Trophoblast cell (in vitro differentiated cells and primary cell): Measurements from ENCODE around the gene CKMT2.

ENCODE experiments used
- DNase-seq, 2 donors: peaks; one replicate each; pipeline ENCODE4 v3.0.0-alpha.2; 2016
- H2AFZ ChIP-seq: 2 replicates; pipeline ENCODE4 v1.6.1; 2013; ENCODE audit warnings: low read length, moderate library complexity, mild to moderate bottlenecking; ENCODE audit not compliant: insufficient read depth, poor library complexity
- H2AK5ac ChIP-seq: 2 replicates; pipeline ENCODE4 v1.6.1; 2013; ENCODE audit warnings: mild to moderate bottlenecking, low read length
- H2BK120ac ChIP-seq: 2 replicates; pipeline ENCODE4 v1.6.1; 2013; ENCODE audit warnings: low read length, mild to moderate bottlenecking, moderate library complexity; ENCODE audit not compliant: insufficient read depth, poor library complexity
- H2BK12ac ChIP-seq: 2 replicates; pipeline ENCODE4 v1.6.1; 2013; ENCODE audit warnings: mild to moderate bottlenecking, low read length, moderate library complexity
- H2BK5ac ChIP-seq: 2 replicates; pipeline ENCODE4 v1.6.1; 2013; ENCODE audit warnings: low read length, low read depth, moderate library complexity, mild to moderate bottlenecking; ENCODE audit not compliant: poor library complexity
- H3K14ac ChIP-seq: 2 replicates; pipeline ENCODE4 v1.6.1; 2013; ENCODE audit warnings: mild to moderate bottlenecking, low read length
- H3K18ac ChIP-seq: 2 replicates; pipeline ENCODE4 v1.6.1; 2013; ENCODE audit warnings: mild to moderate bottlenecking, low read length
- H3K23ac ChIP-seq: 2 replicates; pipeline ENCODE4 v1.6.1; 2013; ENCODE audit warnings: low read length
- H3K27ac ChIP-seq: 2 replicates; pipeline ENCODE4 v1.5.1; 2013; ENCODE audit warnings: low read depth, mild to moderate bottlenecking, inconsistent platforms, low read length, moderate library complexity
- H3K27me3 ChIP-seq: 2 replicates; pipeline ENCODE4 v1.6.1; 2013; ENCODE audit warnings: inconsistent platforms, mild to moderate bottlenecking, low read length, moderate library complexity; ENCODE audit not compliant: insufficient read depth
- H3K36me3 ChIP-seq, 2 experiments: 1 replicate in 1 of 2; 2 replicates in 1 of 2; pipeline ENCODE4 v1.6.1; 2013; ENCODE audit warnings: low read length in 2 of 2, mild to moderate bottlenecking in 2 of 2, moderate library complexity in 1 of 2; ENCODE audit not compliant: insufficient read depth in 2 of 2, control insufficient read depth in 1 of 2
- H3K4ac ChIP-seq: 2 replicates; pipeline ENCODE4 v1.6.1; 2013; ENCODE audit warnings: low read depth, mild to moderate bottlenecking, low read length, moderate library complexity
- H3K4me1 ChIP-seq, 2 experiments: 1 replicate in 1 of 2; 2 replicates in 1 of 2; pipeline ENCODE4 v1.6.1; 2013; ENCODE audit warnings: low read length in 2 of 2, mild to moderate bottlenecking in 2 of 2, moderate library complexity in 1 of 2; ENCODE audit not compliant: insufficient read depth in 2 of 2, control insufficient read depth in 1 of 2
- H3K4me2 ChIP-seq: 2 replicates; pipeline ENCODE4 v1.6.1; 2013; ENCODE audit warnings: inconsistent platforms, mild to moderate bottlenecking, low read length, moderate library complexity
- H3K4me3 ChIP-seq: 2 replicates; pipeline ENCODE4 v1.5.1; 2013; ENCODE audit warnings: mild to moderate bottlenecking, low read depth, low read length, inconsistent platforms
- H3K79me1 ChIP-seq: one replicate; pipeline ENCODE4 v1.6.1; 2013; ENCODE audit warnings: low read length
- H3K79me2 ChIP-seq: 2 replicates; pipeline ENCODE4 v1.6.1; 2013; ENCODE audit warnings: low read length, mild to moderate bottlenecking; ENCODE audit not compliant: control insufficient read depth, insufficient read depth, poor library complexity
- H3K9ac ChIP-seq: 2 replicates; pipeline ENCODE4 v1.6.1; 2013; ENCODE audit warnings: mild to moderate bottlenecking, low read length
- H3K9me3 ChIP-seq: 2 replicates; pipeline ENCODE4 v1.6.1; 2013; ENCODE audit warnings: low read depth, mild to moderate bottlenecking, control low read depth, inconsistent platforms, low read length; ENCODE audit not compliant: insufficient read depth
- H4K12ac ChIP-seq: 2 replicates; pipeline ENCODE4 v1.6.1; 2013; ENCODE audit warnings: low read depth, mild to moderate bottlenecking, low read length, moderate library complexity
- H4K8ac ChIP-seq: 2 replicates; pipeline ENCODE4 v1.6.1; 2013; ENCODE audit warnings: low read depth, mild to moderate bottlenecking, low read length, moderate library complexity
- H4K91ac ChIP-seq: one replicate; pipeline ENCODE4 v1.6.1; 2013; ENCODE audit warnings: low read depth, mild to moderate bottlenecking, low read length, moderate library complexity
- WGBS: extraction: QIAGEN DNeasy Blood & Tissue Kit; methylation state at CpG from one replicate; pipeline ENCODE4 v1.1.7; 2013; ENCODE audit warnings: missing lambda C conversion rate; ENCODE audit not compliant: insufficient read length, insufficient coverage; ENCODE audit errors: extremely low coverage; 5-methylcytosine and 5-hydroxymethylcytosine counted together

Gene CKMT2

DNA sequence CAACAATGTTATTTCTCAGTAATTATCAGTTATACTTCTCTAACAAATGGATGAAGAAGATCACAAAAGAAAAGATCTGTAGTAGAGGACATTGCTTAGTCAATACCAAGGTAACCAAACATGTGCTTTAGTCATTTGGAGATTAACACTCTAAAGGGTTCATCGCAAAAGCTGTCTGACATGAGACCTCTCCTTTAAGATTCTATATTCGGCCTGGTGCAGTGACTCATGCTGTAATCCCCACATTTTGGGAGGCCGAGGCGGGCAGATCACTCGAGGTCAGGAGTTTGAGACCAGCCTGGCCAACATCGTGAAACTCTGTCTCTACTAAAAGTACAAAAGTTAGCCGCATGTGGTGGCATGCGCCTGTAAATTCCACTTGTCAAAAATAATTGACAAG, 18.3 kb upstream of the CKMT2 start:
- Histone ChIP-seq H3K36me3 (peaks cover 36 to 48% of the 10 kb centered on the region in 2 experiments), H3K18ac (no peak overlapping the region), H3K23ac (no peak overlapping the region), H3K27me3 (no peaks in the 10 kb centered on the region), H3K9ac (no peak overlapping the region), H2BK12ac (no peak overlapping the region), H3K4me1 (peaks cover 4 to 7% of the 10 kb centered on the region in 2 experiments), H4K12ac (no peak overlapping the region), H3K27ac (no peak overlapping the region), H4K8ac (no peak overlapping the region), H2AFZ (no peak overlapping the region), H3K4ac (no peak overlapping the region), H3K4me2 (no peak overlapping the region), H3K4me3 (no peak overlapping the region), H3K79me1 (no peaks in the 10 kb centered on the region), H2BK120ac (no peak overlapping the region), H3K9me3 (no peaks in the 10 kb centered on the region), H3K79me2 (no peaks in the 10 kb centered on the region), H4K91ac (no peak overlapping the region), H3K14ac (no peak overlapping the region), H2BK5ac (no peak overlapping the region), H2AK5ac (no peak overlapping the region)
- no peak for DNase-seq
- no CpG with 5 or more reads among the region's 8 CpGs for WGBS

DNA sequence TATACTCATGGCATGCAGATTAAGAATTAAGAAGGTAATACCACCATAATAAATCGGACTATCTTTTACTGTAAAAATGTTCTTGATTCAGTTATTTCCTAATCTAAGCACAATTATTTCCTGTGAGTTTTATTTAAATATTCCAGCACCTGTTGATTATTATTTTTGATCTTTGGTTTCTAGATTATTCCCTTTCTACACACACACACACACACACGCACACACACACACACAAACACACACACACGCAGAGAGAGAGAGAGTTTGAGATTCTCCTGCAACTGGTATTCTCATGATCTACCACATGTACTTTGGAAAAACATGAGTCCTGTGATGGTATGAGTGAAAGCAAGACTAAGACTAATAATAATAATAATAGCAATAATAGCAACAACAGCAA, 17.0 kb upstream of the CKMT2 start:
- Histone ChIP-seq H3K4ac (no peak overlapping the region), H3K9ac (no peak overlapping the region), H3K4me2 (no peak overlapping the region), H3K14ac (no peak overlapping the region), H2BK12ac (no peak overlapping the region), H2AK5ac (no peak overlapping the region), H3K36me3 (peaks cover 28 to 42% of the 10 kb centered on the region in 2 experiments), H2AFZ (no peak overlapping the region), H3K4me3 (no peak overlapping the region), H4K91ac (no peak overlapping the region), H3K27me3 (no peaks in the 10 kb centered on the region), H3K79me2 (no peaks in the 10 kb centered on the region), H3K4me1 (peaks cover 4 to 7% of the 10 kb centered on the region in 2 experiments), H2BK120ac (no peak overlapping the region), H3K79me1 (no peaks in the 10 kb centered on the region), H4K12ac (no peak overlapping the region), H2BK5ac (no peak overlapping the region), H4K8ac (no peak overlapping the region), H3K18ac (no peak overlapping the region), H3K27ac (no peak overlapping the region), H3K23ac (no peak overlapping the region), H3K9me3 (no peaks in the 10 kb centered on the region)
- no CpG with 5 or more reads among the region's 3 CpGs for WGBS
- DNase-seq, result no peak

DNA sequence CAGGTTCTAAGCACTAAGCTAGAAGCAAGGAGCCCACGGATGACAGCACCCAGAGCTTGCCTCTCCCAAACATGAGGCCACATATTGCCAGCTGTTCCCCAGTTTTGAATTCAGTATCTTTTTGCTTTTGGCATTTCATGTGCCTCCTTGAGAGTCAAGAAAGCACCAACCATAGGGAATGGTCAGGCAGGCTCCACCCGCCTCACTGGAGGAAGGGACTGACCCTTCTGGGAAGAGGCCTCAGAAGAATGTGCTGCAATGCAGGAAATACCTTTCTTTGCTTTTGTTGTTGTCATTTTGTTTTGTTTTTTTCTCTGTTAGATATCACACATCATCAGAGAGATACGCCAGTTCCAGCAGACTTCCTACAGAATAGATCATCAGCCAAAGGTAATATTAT, 13.7 kb upstream of the CKMT2 start:
- Histone ChIP-seq H3K9me3 (no peaks in the 10 kb centered on the region), H2AFZ (no peak overlapping the region), H3K36me3 (peaks cover 24 to 31% of the 10 kb centered on the region in 2 experiments)

DNA sequence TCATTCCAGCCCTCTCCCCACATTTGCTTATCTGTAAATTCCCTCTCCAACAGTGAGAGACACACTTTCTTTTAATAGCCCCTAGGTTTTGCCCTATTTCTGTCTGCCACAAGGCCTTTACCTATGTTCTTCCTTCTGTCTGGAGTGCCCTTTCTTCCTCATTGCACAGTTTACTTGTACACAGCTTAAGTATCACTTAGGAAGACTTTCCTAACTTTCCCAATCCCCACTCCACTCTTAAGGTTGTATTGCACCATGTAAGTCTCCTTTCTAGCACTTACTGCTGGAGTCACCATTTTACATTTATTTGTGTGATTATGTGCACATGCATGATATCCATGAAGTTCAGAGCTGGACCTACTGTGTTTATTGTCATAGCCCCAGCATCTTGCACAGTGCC, 10.8 kb upstream of the CKMT2 start:
- H4K8ac ChIP-seq, result no peak overlapping the region
- H3K18ac ChIP-seq, result no peak overlapping the region
- H3K4me1 ChIP-seq, result peaks cover 0 to 2% of the 10 kb centered on the region in 2 experiments
- peaks cover 23 to 39% of the 10 kb centered on the region in 2 experiments for H3K36me3 ChIP-seq
- no peak overlapping the region for H3K4me2 ChIP-seq
- H2BK12ac ChIP-seq, result no peak overlapping the region
- no peak overlapping the region for H3K4ac ChIP-seq
- DNase-seq, result no peak
- no peak overlapping the region for H2AK5ac ChIP-seq
- no peak overlapping the region for H3K23ac ChIP-seq
- H2BK120ac ChIP-seq, result no peak overlapping the region
- H3K79me2 ChIP-seq, result no peaks in the 10 kb centered on the region
- no peak overlapping the region for H3K14ac ChIP-seq
- H3K27me3 ChIP-seq, result no peaks in the 10 kb centered on the region
- H2AFZ ChIP-seq, result no peak overlapping the region
- H3K4me3 ChIP-seq, result no peak overlapping the region
- H4K91ac ChIP-seq, result no peak overlapping the region
- H3K79me1 ChIP-seq, result no peaks in the 10 kb centered on the region
- no peaks in the 10 kb centered on the region for H3K9me3 ChIP-seq
- H3K27ac ChIP-seq, result no peak overlapping the region
- no peak overlapping the region for H3K9ac ChIP-seq
- H4K12ac ChIP-seq, result no peak overlapping the region
- no peak overlapping the region for H2BK5ac ChIP-seq

More for the DNA sequence above, 13.7 kb upstream of the CKMT2 start:
- no peak overlapping the region for H2AK5ac ChIP-seq
- WGBS, result no CpG with 5 or more reads among the region's 3 CpGs
- no peak overlapping the region for H3K4me2 ChIP-seq
- H4K12ac ChIP-seq, result peak overlapping the region; percentile 2
- DNase-seq, result peak; percentile 10 to 33
- H3K27me3 ChIP-seq, result no peaks in the 10 kb centered on the region
- no peaks in the 10 kb centered on the region for H3K79me2 ChIP-seq
- H3K4ac ChIP-seq, result no peak overlapping the region
- no peak overlapping the region for H3K9ac ChIP-seq
- H3K79me1 ChIP-seq, result no peaks in the 10 kb centered on the region
- H3K27ac ChIP-seq, result no peak overlapping the region
- H2BK5ac ChIP-seq, result no peak overlapping the region
- no peak overlapping the region for H3K23ac ChIP-seq
- H3K14ac ChIP-seq, result peak overlapping the region; percentile 32
- no peak overlapping the region for H4K8ac ChIP-seq
- no peak overlapping the region for H3K18ac ChIP-seq
- H3K4me3 ChIP-seq, result no peak overlapping the region
- H4K91ac ChIP-seq, result no peak overlapping the region
- peak overlapping the region; percentile 45 for H2BK12ac ChIP-seq
- peaks cover 0 to 2% of the 10 kb centered on the region in 2 experiments for H3K4me1 ChIP-seq
- H2BK120ac ChIP-seq, result no peak overlapping the region
